Left hindlimb (tissue), 1 donor: Measurements from ENCODE around the gene CPLX1.
"Not testable (repeated sequence)": the region's sequence is repeated elsewhere in the genome, so short reads cannot be mapped to it uniquely, and the experiment has no call there.

Experiments used
- DNase-seq: peaks from one replicate; pipeline ENCODE4 v3.0.0-alpha.2; 2018

Gene CPLX1

DNA sequence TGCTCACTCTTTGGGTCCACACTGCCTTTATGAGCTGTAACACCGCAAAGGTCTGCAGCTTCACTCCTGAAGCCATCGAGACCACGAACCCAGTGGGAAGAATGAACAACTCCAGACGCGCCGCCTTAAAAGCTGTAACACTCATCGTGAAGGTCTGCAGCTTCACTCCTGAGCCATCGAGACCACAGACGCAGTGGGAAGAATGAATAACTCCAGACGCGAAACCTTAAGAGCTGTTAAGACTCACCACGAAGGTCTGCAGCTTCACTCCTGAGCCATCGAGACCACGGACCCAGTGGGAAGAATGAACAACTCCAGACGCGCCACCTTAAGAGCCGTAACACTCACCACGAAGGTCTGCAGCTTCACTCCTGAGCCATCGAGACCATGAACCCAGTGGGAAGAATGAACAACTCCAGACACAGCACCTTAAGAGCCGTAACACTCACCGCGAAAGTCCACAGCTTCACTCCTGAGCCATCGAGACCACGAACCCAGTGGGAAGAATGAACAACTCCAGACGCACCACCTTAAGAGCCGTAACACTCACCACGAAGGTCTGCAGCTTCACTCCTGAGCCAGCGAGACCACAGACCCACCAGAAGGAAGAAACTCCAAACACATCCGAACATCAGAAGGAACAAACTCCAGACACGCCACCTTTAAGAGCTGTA is 51.4 kb downstream of the CPLX1 start:
- not testable (repeated sequence) for DNase-seq

DNA sequence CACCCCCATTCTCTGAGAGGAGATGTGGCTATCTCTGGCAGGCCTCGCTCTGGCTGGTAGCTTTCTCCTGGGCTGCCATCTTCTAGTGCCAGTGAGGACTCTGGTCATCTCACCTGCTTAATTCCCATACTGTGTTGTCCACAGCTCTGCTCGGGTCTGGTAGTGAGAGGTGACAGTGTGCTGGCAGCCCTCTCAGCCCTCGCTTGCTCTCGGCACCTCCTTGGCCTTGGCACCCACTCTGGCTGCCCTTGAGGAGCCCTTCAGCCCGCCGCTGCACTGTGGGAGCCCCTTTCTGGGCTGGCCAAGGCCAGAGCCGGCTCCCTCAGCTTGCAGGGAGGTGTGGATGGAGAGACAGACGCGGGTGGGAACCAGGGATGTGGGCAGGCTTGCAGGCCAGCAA is 52.7 kb downstream of the CPLX1 start:
- peak; percentile 18 for DNase-seq

DNA sequence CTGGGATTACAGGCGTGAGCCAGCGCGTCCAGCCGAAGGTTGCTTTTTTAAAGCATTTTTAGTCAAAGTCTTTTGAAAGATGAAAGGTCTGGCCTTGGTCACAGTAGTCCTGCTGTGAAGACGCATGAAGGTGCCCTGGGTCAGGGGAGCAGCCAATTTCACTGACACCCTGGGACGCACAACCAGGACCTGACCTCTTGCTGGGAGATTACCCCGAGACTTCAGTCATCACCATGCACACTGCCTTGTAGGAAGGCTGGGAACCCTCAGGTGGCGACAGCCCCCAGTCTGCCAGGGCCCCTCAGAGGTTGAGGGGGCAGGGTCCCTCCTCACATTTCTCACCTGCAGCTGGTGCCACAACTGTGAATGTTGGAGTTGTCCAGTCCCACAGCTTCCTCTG is 53.2 kb downstream of the CPLX1 start:
- no peak for DNase-seq

DNA sequence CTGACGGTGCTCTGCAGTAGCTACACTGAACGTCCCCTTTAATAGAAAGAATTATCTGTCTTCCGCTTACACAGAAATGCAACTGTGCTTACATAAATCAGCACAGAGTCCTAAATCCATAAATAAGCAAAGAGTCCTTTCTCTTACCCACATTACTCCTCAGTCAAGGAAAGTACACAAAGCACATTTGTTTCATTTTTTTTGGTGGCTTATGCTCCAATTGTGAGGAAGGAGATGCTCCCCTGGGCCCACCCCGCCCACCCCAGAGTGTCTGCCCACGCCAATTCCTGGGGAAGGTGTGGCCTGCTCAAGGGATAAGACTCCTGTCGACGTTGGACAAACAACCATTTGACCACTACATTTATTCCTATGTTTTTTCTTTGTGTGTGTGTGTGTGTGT is 53.8 kb downstream of the CPLX1 start:
- DNase-seq, result no peak

DNA sequence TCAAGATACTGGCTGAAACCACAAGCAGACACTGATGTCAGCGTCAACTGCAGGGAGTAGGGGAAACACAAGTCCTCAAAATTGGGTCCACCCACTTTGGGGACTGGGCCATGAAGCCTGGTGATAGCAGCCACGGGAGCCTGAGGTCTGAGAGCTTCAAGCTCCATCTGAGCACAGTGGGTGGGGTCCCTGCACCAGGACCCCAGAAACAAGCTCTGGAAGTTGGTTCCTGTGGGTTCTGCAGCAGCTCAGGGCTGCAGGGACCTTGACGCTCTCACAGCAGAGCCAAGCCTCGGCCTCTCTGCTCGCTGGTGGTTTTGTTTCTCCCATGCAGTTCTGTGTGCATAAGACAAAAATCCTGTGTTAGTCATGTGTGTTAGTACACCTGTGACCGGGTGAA is 54.5 kb downstream of the CPLX1 start:
- DNase-seq, result peak; percentile 17

DNA sequence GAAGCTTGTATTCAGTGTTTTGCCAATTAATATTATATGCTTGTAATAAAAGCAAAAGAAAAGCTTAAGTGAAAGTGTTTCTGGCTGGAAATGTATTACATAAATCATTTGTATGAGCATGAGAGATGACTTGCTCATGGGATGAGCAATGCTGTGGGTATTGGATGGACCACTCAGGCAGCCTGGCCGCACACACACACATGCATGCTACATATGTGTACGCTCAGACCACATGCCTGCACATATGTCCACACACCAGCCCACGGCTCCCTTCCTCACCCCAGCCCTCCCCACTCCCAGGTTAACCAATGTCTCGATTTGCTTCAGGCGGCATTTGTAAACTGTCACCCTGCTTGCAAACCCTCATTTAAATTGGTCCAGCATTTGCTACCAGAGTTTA is 55.9 kb downstream of the CPLX1 start:
- no peak for DNase-seq

DNA sequence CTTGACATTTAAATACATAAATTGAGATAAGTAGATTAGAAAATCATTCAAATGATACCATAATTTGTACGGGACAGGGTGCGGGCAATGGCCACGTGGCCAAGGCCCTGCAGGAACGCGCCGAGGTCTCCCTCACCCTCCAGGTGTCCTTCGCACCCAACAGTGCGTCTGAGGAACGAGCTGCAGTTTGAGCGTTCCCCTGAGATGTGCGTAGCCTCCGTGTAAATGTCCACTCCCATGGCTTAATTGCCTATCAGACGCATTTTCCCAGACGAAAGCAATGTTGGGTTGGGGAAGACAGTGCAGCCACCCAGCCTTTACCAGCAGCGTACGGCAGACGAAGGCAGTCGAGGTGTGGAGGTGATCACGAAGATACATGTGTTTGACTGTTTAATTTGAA is 56.4 kb downstream of the CPLX1 start:
- peak; percentile 9 for DNase-seq

DNA sequence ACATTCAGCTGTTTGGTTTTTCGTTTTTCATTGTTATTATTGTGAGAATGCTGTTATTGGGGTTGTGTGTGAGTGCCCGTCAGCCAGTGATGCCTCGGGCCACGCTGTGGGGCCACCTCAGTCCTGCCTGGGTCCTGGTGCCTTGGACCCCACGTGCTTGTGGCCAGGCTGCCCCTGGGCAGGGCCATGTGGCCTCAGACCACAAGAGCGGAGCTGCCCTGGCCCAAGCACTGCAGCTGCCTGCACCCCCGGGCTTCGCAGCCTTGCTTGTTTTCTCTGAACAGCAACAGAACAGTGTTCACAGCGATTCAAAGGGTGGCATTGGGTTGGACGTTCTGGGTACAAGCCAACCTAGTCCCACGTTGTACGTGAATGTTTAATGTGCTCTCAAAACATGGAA is 56.9 kb downstream of the CPLX1 start:
- peak; percentile 39 for DNase-seq

DNA sequence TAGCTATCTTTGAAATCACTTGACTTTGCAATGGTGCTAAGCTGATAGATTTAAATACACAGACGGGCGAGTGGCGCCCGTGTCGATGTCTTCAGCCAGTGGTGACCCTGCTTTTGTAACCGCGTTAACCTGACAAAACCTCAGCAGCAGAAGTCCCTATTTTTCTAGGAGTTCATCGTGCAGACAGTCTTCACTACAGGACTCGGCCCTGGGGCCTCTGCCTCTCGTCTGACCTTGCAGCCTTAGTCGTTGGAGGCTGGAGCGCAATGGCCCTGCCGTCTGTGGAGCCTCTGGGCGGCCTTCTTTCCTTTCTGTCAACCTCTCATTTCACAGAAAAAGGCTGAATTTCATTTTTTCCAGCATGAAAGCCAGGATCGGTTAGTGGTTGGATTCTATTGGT is 57.9 kb downstream of the CPLX1 start:
- DNase-seq, result peak; percentile 10

DNA sequence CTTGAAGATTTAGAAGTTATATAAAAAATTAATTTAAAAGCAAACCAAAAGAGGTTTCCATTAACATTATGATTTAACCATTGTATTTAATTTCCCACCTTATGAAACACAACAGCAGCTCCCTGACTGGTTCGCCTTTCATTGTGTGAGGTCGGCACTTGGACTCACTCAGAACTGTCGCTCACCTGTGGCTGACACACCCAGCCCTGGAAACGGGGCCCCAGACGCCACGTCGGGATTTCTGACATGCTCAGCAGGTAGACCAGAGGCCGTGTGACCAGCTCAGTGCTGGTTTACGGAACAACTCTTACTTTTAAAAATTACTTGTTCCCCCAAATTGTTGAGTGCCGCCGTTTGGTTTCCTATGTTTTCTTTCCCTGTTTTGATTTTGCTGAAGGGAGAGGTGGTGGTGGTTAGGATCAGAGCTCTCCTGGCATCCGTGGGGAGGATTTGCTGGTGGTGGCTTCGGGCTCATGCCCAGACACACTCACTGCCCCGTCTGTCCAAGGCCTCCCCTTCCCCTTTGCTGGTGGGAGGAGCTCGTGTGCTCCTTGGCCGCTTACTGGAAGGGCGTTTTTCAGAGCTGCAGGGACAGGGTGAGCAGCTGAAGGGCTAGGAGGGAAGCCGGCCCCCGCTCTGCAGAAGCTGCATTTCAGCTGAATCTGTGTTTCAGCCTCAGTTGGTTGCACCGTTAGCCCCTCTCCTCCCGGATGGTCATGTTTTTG is 59.2 kb downstream of the CPLX1 start:
- DNase-seq, result peak; percentile 16

DNA sequence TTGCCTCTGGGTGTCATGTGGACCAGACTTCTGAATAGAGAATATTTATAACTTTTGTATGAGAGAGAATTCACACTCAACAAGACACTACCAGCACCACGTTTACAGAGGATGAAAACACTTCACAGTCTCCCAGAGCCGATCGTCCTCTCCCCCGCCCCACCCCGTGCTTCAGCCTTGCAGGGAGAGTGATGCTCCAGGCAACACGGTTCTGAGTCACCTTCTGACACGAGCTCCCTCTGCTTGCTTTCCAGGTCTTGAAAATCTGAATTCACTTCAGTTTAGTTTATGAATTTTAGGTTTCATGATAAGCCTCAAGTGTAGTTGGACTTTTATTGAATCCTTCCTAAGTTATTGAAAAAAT is 59.8 kb downstream of the CPLX1 start:
- peak; percentile 28 for DNase-seq

DNA sequence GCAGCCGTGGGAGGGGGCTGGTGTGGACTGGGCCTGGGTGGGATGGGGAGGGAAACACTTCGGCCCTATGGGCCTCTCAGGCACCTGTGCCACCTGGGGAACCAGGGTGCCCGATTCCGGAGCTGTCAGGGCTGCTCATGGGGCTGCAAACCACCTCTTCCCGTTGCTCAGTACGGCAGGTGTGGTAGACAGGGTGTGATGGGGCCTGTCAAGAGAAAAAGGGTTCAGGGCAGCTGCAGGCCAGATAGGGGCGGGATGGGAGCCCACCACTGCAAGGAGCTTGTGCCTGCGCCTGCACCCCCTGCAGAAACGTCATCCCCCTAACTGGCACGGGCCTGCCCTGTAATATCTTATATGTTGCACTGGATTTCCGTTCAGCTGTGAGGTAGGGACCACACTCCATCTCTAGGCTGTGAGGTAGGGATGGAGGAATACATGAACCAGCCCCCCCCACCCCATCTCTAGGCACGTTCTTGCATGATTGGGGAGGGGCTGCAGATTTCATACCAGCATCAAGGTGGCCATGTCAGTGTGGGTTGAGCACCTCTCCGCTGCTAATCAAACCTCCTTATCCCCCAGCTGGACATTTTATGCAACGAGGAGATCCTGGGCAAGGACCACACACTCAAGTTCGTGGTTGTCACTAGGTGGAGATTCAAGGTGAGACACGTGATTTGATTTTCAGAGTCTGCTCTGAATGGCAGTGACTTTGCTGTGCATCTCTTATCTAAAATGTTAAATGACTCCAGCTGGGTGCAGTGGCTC is 61.3 kb downstream of the CPLX1 start:
- DNase-seq, result peak; percentile 26

DNA sequence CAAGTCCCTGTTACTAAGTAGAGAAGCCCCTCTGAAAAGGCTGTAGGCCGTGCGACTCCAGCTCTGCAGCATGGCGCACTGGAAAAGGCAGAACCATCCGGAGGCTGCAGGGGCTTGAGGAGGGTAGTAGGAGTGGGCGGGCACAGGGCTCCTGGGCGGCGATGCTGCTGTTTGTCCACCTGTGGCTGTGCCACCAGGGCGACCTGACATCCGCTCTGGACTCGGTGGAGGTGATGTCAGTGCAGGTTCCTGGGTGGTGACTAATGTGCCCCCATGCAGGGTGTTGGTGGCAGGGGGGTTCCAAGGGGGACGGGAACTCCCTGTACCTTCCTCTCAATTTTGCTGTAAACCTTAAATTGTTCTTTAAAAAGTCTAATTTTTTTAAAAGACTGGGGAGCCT is 62.0 kb downstream of the CPLX1 start:
- peak; percentile 27 for DNase-seq

DNA sequence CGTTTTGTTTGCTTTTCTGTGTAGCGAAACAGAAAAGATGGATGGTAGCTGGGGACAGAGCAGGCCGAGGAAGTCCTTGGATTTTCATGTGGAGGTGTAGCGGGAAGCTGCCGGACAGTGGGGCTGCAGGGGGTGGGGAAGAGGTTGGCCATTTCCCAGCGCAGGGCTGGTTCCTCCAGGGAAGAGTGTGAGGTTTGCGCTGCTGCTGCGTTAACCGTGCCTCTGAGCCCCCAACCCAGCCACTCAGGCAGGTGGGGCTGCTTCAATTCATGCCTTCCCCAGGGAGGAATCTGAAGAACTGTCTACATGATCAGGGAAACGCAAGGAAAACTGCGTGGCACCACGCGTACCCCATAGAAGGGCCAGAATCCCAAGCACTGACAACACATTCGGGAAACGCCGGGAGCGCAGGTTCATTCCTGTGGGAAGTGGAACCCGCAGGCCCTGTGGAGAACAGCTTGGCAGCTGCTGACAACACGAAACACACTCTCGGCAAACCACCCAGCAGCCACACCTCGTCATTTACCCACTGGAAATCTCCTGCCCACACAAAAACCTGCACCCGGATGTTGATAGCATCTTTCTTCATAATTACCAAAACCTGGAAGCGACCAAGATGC is 62.6 kb downstream of the CPLX1 start:
- peak; percentile 32 for DNase-seq

DNA sequence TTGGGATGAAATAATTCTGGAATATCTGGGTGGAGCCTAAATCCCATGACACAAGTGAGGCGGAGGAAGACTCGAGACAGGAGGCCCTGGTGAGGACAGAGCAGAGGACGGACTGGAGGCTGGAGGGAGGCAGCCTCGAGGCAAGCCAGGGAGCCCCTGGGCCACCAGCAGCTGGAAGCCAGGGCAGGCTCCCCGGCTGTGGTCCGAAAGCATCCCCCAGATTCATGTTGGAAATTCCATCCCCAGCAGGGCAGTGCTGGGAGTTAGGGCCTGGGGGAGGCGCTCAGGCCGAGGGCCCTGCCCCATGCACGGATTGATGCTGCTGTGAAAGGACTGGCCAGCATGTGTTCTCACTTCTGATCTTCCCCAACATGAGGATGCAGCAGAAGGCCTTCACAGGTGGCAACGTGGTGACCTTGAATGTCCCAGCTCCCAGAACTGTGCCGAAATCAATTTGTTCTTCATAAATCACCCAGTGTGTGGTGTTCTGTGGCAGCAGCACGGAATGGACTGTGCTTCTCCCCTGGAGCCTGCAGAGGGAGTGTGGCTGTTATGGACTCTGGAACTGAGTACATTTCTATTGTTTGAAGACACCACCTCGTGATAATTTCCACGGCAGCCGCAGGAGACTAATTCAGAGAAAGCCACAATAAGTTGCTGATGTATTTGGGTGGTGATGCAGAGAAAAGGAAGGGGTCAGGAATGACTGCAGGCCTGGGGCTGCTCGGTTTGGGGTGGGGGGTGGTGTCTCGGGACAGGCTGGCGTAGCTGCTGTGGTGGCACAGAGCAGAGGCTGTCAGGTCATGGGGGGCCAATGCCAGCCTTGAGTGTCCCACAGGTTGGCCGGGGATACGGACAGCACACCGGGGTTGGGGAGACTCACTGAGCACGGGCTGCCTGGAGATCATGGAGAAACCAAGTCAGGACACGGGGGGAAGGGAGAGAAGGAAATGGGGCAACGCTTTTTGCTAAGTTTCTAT is 63.4 kb downstream of the CPLX1 start:
- peak; percentile 40 for DNase-seq

DNA sequence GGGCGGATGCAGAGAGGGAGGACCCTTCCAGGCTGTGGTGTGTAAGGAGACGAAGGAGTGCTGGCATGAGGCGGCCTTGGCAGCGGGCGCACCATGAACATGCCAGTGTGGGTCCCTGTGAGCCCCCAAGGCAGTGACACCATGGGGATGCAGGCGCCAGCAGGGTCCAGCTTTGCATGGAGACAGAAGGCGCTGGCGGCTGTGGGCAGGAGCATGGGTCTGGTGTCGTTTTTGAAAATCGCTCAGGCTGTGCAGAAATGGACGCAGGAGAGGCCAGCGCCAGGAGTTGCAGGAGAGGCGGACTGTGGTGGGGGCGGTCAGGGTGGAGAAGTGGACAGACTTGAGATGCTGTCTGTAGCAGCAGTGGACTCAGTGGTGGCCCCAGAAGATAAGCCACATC is 64.2 kb downstream of the CPLX1 start:
- DNase-seq, result peak; percentile 9

DNA sequence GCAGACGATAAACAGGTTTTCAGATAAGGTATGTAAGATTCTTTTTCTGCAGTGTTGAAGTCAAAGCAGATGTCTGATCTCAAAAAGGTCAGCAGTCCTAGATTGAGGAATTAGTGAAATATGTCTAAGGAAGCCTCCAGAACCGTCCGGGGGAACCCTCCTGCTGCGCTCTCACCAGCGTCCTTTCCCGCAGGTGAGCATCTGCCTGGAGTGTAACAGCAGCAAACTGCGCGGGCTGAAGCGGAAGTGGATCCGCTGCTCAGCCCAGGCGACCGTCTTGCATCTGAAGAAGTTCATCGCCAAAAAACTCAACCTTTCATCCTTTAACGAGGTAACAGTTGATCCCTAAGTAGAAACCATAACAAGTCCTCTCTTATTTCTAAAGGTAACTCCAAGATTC is 64.8 kb downstream of the CPLX1 start:
- no peak for DNase-seq

DNA sequence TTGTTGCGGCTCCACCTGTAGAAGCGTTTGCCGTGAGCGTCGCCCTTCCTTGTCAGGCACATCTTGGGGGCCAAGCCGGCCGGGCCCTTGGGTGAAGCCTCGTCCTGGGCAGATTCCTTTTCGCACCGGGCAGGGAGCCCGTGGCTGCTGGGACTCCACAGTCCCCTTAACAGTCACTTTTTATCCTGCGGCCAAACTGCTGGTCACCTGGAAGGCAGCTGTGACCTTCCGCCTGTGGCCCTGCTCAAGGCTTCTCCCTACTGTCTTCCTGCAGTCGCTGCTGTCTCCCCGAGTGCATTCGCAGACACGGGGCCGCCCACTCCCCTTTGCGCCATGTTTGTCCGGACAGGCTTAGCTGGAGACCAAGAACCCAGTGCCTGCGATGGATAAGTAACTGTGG is 65.3 kb downstream of the CPLX1 start:
- DNase-seq, result no peak

DNA sequence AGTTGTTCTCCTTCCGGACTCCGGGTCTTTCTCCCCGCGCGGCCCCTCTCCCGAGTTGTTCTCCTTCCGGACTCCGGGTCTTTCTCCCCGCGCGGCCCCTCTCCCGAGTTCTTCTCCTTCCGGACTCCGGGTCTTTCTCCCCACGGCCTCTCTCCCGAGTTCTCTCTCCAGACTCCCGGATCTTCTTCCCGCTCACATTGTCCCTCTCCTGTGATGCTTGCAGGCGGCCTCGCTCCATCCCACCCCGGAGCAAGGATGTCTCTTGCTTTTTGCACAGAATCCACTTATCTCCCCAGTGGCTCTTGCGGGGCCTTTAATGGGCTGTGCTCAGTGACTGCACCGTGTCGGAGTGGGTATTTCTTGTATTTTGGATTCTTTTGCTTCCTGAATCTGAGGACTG is 66.1 kb downstream of the CPLX1 start:
- DNase-seq, result not testable (repeated sequence)

DNA sequence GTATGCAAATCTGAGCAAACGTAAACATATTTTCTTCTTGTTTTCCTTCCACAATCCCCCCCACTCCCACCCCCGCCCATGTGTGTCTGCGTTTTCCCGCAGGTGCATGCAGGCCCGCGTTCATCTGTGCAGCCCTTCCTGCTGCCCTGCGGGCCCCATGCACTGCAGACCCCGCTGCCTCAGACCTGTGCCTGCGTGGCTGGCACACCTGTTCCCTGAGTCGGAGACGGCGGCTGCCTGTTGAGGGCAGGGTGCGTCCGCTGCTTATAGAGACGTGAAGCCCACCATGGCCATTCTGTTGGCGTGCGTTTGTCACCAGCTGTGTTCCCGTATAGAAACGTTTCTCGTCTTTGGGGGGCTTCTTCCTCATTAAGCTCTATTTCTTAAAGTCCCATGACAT is 68.8 kb downstream of the CPLX1 start:
- DNase-seq, result no peak

DNA sequence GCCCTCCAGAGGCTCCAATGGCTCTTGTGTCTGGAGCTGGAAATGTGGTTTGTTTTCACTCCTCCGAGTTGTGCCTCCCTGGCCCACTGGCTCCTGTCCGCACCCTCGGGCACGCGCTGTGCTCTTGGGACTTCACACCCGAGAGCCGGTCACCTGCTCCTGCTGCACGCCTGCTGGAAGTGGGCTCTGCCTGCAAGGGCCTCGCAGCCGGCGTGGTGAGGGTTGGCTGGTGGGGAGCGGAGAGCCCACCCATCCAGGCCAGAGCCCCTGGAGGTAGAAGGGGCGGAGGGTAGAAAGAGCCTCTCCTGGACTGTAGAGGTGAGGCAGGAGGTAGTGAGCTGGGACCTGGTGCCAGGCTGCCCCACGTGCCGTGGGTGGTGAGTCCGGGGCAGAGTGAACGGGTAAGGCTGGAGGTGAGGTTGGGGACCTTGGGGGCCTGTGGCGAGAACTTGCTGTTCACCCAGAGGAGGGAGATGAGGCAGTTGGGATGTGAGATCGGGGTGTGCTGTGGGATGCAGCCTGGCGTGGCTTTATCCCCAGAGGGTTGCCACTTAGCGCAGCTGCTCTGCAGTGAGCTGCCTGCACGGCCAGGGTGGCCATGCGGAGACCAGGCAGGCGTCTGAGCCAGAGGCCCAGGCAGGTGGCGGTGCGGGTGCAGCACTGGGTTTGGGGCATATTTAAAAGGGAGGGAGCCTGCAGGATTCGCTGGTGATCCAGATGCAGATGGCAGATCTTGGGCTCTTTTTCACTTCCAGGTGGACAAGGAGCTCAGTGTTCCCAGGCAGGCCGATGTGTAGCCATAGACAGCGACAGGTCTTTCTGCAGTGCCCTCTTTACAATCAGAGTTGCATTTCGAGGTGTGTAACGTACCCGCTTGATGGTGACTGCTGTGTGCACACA is 71.5 kb downstream of the CPLX1 start:
- no peak for DNase-seq
